GM12878 (cell line): ENCODE measurements around the gene TRHDE. TPM values are rescaled to one million over a fixed set of nuclear protein-coding genes. Genes with fewer than 3 reads are reported as not detected.

Experiments
- ATAC-seq: fragments of 200-7000 bp; cut with Tn5 transposase; 3 replicates; pipeline ENCODE4 v1.9.1; 2020; ENCODE audit warnings: mild to moderate bottlenecking, moderate library complexity
- BruUV-seq: library from RNA; stranded (reverse); fragments of 400-500 nt; replicated peaks from 2 replicates; lab custom pipeline; 2021; lab: Mats Ljungman, UMichigan
- CTCF ChIA-PET: fragments of 300-600 bp; sonication (Branson Sonifier 250); formaldehyde crosslinking; extraction: SDS; loops from one replicate; lab custom pipeline; 2021; ENCODE audit warnings: inconsistent platforms; lab: Yijun Ruan, JAX
- POLR2A ChIA-PET: fragments of 350-600 bp; formaldehyde crosslinking; extraction: SDS; loops from one replicate; lab custom pipeline; 2021; ENCODE audit warnings: inconsistent platforms; lab: Charles Lee
- RAD21 ChIA-PET: fragments of 300-600 bp; sonication (Branson Sonifier 250); formaldehyde crosslinking; loops from one replicate; lab custom pipeline; 2023; ENCODE audit warnings: antibody characterized with exemption; ENCODE audit not compliant: unreplicated experiment; lab: Charles Lee
- SMC1A ChIA-PET: fragments of 300-600 bp; sonication (Branson Sonifier 250); formaldehyde crosslinking; loops from one replicate; lab custom pipeline; 2023; ENCODE audit not compliant: unreplicated experiment, uncharacterized antibody; lab: Charles Lee
- DNase-seq: peaks from one replicate; pipeline ENCODE4 v3.0.0-alpha.2; 2011; ENCODE audit warnings: low read depth, low spot score
- FAIRE-seq: peaks from 3 replicates; lab custom pipeline; 2011; peaks lifted over from hg19 to GRCh38; lab: Jason Lieb, UNC
- H2AFZ ChIP-seq: 2 replicates; pipeline ENCODE4 v1.6.0; 2011; ENCODE audit warnings: low read depth, low read length, control low read depth; ENCODE audit not compliant: control insufficient read depth
- H3K27ac ChIP-seq: 2 replicates; pipeline ENCODE4 v1.5.1; 2011; ENCODE audit warnings: control low read depth; ENCODE audit not compliant: control insufficient read depth, insufficient read depth
- H3K27me3 ChIP-seq, 2 experiments: replicated peaks in 1 of 2; 2 replicates each; pipeline versions ENCODE4 v1.6.0 to v1.6.1; 2011; ENCODE audit warnings: low read length in 1 of 2; ENCODE audit not compliant: control insufficient read depth in 2 of 2, insufficient read depth in 2 of 2
- H3K36me3 ChIP-seq, 2 experiments: 2 replicates each; pipeline ENCODE4 v1.5.1; 2011; ENCODE audit warnings: low read length in 1 of 2; ENCODE audit not compliant: control insufficient read depth in 2 of 2, insufficient read depth in 2 of 2
- H3K4me1 ChIP-seq: 2 replicates; pipeline ENCODE4 v1.6.1; 2011; ENCODE audit warnings: mild to moderate bottlenecking, low read length, moderate library complexity, mixed read lengths; ENCODE audit not compliant: control insufficient read depth, insufficient read depth
- H3K4me2 ChIP-seq: 2 replicates; pipeline ENCODE4 v1.6.0; 2011; ENCODE audit warnings: control low read depth; ENCODE audit not compliant: control insufficient read depth, insufficient read depth
- H3K4me3 ChIP-seq: fragments of 200-600 bp; sonication (generic); 2 replicates; pipeline ENCODE4 v1.5.1; 2016
- H3K79me2 ChIP-seq: 2 replicates; pipeline ENCODE4 v1.6.0; 2011; ENCODE audit warnings: low read length; ENCODE audit not compliant: control insufficient read depth, insufficient read depth
- H3K9ac ChIP-seq: 2 replicates; pipeline ENCODE4 v1.8.0; 2011; ENCODE audit warnings: low read length, control low read depth, mixed read lengths; ENCODE audit not compliant: control insufficient read depth, insufficient read depth
- H3K9me3 ChIP-seq: replicated peaks from 3 replicates; pipeline ENCODE4 v1.5.1; 2011; ENCODE audit warnings: mild to moderate bottlenecking, low read length; ENCODE audit not compliant: control insufficient read depth, insufficient read depth
- H4K20me1 ChIP-seq: 2 replicates; pipeline ENCODE4 v1.6.0; 2011; ENCODE audit not compliant: control insufficient read depth, insufficient read depth
- ATF2 ChIP-seq: IDR thresholded peaks from 2 replicates; pipeline ENCODE4 v1.6.1; 2012; ENCODE audit warnings: low read length, inconsistent platforms
- BACH1 ChIP-seq: fragments of 450-650 bp; IDR thresholded peaks from 2 replicates; pipeline ENCODE4 v1.6.1; 2017; ENCODE audit warnings: mild to moderate bottlenecking, borderline replicate concordance
- BRCA1 ChIP-seq: IDR thresholded peaks from 2 replicates; pipeline ENCODE4 v1.6.1; 2011; ENCODE audit warnings: low read depth, low read length, improper control_type of control experiment
- EP300 ChIP-seq, 2 experiments: fragments of 150-350 bp in 1 of 2; IDR thresholded peaks; 2 replicates each; pipeline ENCODE4 v1.6.1; 2011 to 2012; ENCODE audit warnings: low read depth in 2 of 2, low read length in 2 of 2, borderline replicate concordance in 1 of 2, improper control_type of control experiment in 1 of 2, inconsistent platforms in 1 of 2; ENCODE audit not compliant: control insufficient read depth in 1 of 2
- FOS ChIP-seq: IDR thresholded peaks from 3 replicates; pipeline ENCODE4 v1.6.1; 2011; ENCODE audit warnings: borderline replicate concordance; ENCODE audit not compliant: insufficient read length; ENCODE audit errors: extremely low read depth
- FOXM1 ChIP-seq: IDR thresholded peaks from 2 replicates; pipeline ENCODE4 v1.6.1; 2012; ENCODE audit warnings: low read depth, mild to moderate bottlenecking, inconsistent platforms, low read length, moderate library complexity
- LARP7 ChIP-seq: fragments of 450-650 bp; IDR thresholded peaks from 2 replicates; pipeline ENCODE4 v1.6.1; 2017; ENCODE audit warnings: mild to moderate bottlenecking
- NFXL1 ChIP-seq: fragments of 450-650 bp; IDR thresholded peaks from 2 replicates; pipeline ENCODE4 v1.6.1; 2017; ENCODE audit warnings: antibody characterized with exemption, mild to moderate bottlenecking, borderline replicate concordance
- NKRF ChIP-seq: fragments of 450-650 bp; conservative IDR thresholded peaks from 2 replicates; pipeline ENCODE4 v1.6.1; 2017; ENCODE audit warnings: mild to moderate bottlenecking, moderate library complexity
- NR2F1 ChIP-seq: fragments of 450-650 bp; conservative IDR thresholded peaks from 2 replicates; pipeline ENCODE4 v1.6.1; 2017; ENCODE audit warnings: mild to moderate bottlenecking
- POLR2AphosphoS5 ChIP-seq: IDR thresholded peaks from 2 replicates; pipeline ENCODE4 v1.6.1; 2011; ENCODE audit warnings: mild to moderate bottlenecking, low read length, inconsistent platforms
- PRDM15 ChIP-seq: fragments of 450-650 bp; formaldehyde crosslinking; IDR thresholded peaks from 2 replicates; pipeline ENCODE4 v1.4.0; 2020; ENCODE audit warnings: mild to moderate bottlenecking, moderate library complexity
- RB1 ChIP-seq: fragments of 450-650 bp; formaldehyde crosslinking; IDR thresholded peaks from 2 replicates; pipeline ENCODE4 v1.6.1; 2017; ENCODE audit warnings: mild to moderate bottlenecking, borderline replicate concordance
- RELB ChIP-seq: fragments of 450-650 bp; IDR thresholded peaks from 2 replicates; pipeline ENCODE4 v1.6.1; 2017; ENCODE audit warnings: low read depth, mild to moderate bottlenecking, moderate library complexity
- ZBED1 ChIP-seq: IDR thresholded peaks from 2 replicates; pipeline ENCODE4 v1.6.1; 2016; ENCODE audit warnings: borderline replicate concordance
- ZNF24 ChIP-seq: fragments of 450-650 bp; IDR thresholded peaks from 2 replicates; pipeline ENCODE4 v1.6.1; 2017; ENCODE audit warnings: antibody characterized with exemption, mild to moderate bottlenecking
- ZNF384 ChIP-seq: IDR thresholded peaks from 2 replicates; pipeline ENCODE4 v1.6.1; 2012; ENCODE audit warnings: low read depth, mild to moderate bottlenecking, low read length, improper control_type of control experiment, borderline replicate concordance
- in situ Hi-C: fragments of 300-500 bp; cut with MboI; formaldehyde crosslinking; loops from 9 replicates; pipeline ENCODE4 v1.14.3; 2018; ENCODE audit warnings: mixed read lengths
- intact Hi-C: fragments of 100-400 bp; cut with micrococcal nuclease; formaldehyde crosslinking; loops from one replicate; pipeline ENCODE4 v1.14.2; 2022; ENCODE audit not compliant: unreplicated experiment
- polyA plus RNA-seq, 11 experiments: library from polyadenylated mRNA; depleted of rRNA in 4 of 11; unstranded in 6 of 11; stranded (reverse) in 5 of 11; fragments of >200 nt; fragmentation: Nextera tagmentation in 4 of 11; fragmentation: Illumina TruSeq in 1 of 11; extraction: Ambion mirVana in 4 of 11; extraction: Trizol in 1 of 11; gene quantifications; 1 replicate in 1 of 11; 2 replicates in 10 of 11; pipeline versions ENCODE4 v1.2.1 to v1.2.3, GENCODE V29; 2011 to 2016; ENCODE audit warnings: inconsistent platforms in 2 of 11, missing spikeins in 2 of 11, low read depth in 1 of 11
- total RNA-seq, 4 experiments: library from RNA; depleted of rRNA in 3 of 4; stranded (reverse); fragments of >200 nt in 3 of 4; fragmentation: Illumina TruSeq in 1 of 4; extraction: Trizol in 1 of 4; gene quantifications; 2 replicates each; pipeline versions ENCODE4 v1.2.1 to v1.2.3, GENCODE V29; 2013 to 2021

The TRHDE gene
- total and polyA plus RNA-seq, 10 of the 15 experiments (the other 5 are each of a cell fraction or from before 2014, with no cell fraction given), result not detected

GRCh38 chr12:72444125-72444524 lies 172.0 kb downstream of the TRHDE start:
- ChIA-PET RAD21 (no interaction called here), CTCF (interaction anchor here (0.8 kb wide), 1 partner anchor 26 kb away, joined by 3 read pairs; no protein-coding TSS in a partner anchor), POLR2A (no interaction called here), SMC1A (no interaction called here)
- in situ Hi-C loops (no loop called here), intact Hi-C loops (no loop called here)
- H3K36me3 ChIP-seq, result no peaks in the 10 kb centered on the region
- no TSS peak for BruUV-seq
- no peak overlapping the region for H3K27ac ChIP-seq
- H2AFZ ChIP-seq, result no peak overlapping the region
- no peaks in the 10 kb centered on the region for H3K4me1 ChIP-seq
- H3K4me2 ChIP-seq, result no peak overlapping the region
- H3K9me3 ChIP-seq, result no peaks in the 10 kb centered on the region
- ATAC-seq (no peak), FAIRE-seq (no peak), DNase-seq (no peak)
- no peak overlapping the region for H3K4me3 ChIP-seq
- no peak overlapping the region for H3K9ac ChIP-seq
- no peaks in the 10 kb centered on the region for H3K27me3 ChIP-seq
- H3K79me2 ChIP-seq, result no peaks in the 10 kb centered on the region
- H4K20me1 ChIP-seq, result no peaks in the 10 kb centered on the region
- TF ChIP-seq FOXM1, result no peak
- no peak for TF ChIP-seq ZNF24
- TF ChIP-seq NR2F1, result no peak
- TF ChIP-seq NKRF, result no peak
- TF ChIP-seq FOS, result no peak
- no peak for TF ChIP-seq RELB
- no peak for TF ChIP-seq BRCA1
- no peak for TF ChIP-seq ZBED1
- TF ChIP-seq LARP7, result no peak
- no peak for TF ChIP-seq PRDM15
- TF ChIP-seq ZNF384, result no peak
- no peak for TF ChIP-seq BACH1
- no peak for TF ChIP-seq POLR2AphosphoS5
- no peak for TF ChIP-seq EP300 (IDR thresholded peaks at IDR 0.05; ENCODE audit: borderline replicate concordance in 1 of 2, control insufficient read depth in 1 of 2, low read depth in 2 of 2, low read length in 2 of 2)
- no peak for TF ChIP-seq NFXL1
- no peak for TF ChIP-seq ATF2
- TF ChIP-seq RB1, result no peak
